ENCODE results near the gene ANKRD11.

DNA sequence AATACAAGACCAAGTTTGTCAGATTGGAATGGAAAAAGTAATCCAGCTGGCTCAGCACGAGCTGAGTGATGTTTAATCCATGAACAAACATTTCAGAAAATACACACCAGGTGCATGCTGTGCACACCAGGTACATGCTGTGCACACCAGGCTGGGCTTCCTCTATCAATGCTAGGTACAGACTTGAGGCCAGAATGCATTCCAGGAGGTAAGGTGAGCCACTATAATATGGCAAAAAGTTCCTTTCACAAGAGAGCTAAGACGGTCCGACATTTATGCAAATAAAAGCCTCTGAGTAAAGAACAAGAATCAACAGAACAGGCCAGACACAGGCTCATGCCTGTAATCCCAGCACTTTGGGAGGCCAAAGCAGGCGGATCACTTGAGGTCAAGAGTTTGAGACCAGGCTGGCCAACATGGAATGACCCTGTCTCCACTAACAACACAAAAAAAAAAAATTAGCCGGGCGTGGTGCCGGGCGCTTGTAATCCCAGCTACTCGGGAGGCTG lies 144.7 kb downstream of the ANKRD11 start:
- TF ChIP-seq, protein P1, sequence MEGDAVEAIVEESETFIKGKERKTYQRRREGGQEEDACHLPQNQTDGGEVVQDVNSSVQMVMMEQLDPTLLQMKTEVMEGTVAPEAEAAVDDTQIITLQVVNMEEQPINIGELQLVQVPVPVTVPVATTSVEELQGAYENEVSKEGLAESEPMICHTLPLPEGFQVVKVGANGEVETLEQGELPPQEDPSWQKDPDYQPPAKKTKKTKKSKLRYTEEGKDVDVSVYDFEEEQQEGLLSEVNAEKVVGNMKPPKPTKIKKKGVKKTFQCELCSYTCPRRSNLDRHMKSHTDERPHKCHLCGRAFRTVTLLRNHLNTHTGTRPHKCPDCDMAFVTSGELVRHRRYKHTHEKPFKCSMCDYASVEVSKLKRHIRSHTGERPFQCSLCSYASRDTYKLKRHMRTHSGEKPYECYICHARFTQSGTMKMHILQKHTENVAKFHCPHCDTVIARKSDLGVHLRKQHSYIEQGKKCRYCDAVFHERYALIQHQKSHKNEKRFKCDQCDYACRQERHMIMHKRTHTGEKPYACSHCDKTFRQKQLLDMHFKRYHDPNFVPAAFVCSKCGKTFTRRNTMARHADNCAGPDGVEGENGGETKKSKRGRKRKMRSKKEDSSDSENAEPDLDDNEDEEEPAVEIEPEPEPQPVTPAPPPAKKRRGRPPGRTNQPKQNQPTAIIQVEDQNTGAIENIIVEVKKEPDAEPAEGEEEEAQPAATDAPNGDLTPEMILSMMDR (IDR thresholded peaks at IDR 0.05): no peak
- no peak for TF ChIP-seq ZFX (IDR thresholded peaks at IDR 0.05; ENCODE audit: borderline replicate concordance)

All from 22Rv1 (cell line).